Tibial nerve (tissue), 4 donors: Measurements from ENCODE around the gene SLC16A8.

Experiments used
- CTCF ChIP-seq, 5 experiments: fragments of 200-600 bp in 3 of 5; fragments of 450-650 bp in 2 of 5; sonication (generic) in 3 of 5; IDR thresholded peaks; one replicate each; pipeline ENCODE4 v1.5.1; 2016 to 2019; ENCODE audit warnings: antibody characterized with exemption in 5 of 5, mild to moderate bottlenecking in 3 of 5, moderate library complexity in 2 of 5
- EP300 ChIP-seq, 2 donors: sonication (generic); formaldehyde crosslinking; IDR thresholded peaks; one replicate each; pipeline ENCODE4 v1.6.1; 2017; ENCODE audit warnings: antibody characterized with exemption in 2 of 2, mild to moderate bottlenecking in 1 of 2

- no peak for TF ChIP-seq EP300 (IDR thresholded peaks at IDR 0.05)
- TF ChIP-seq CTCF (IDR thresholded peaks at IDR 0.05), result no peak
Measured at GRCh38 chr22:38085056-38085455, 1.1 kb upstream of the SLC16A8 start.
